ENCODE results near the gene KIAA1328. TPM values are rescaled to one million over a fixed set of nuclear protein-coding genes. Genes with fewer than 3 reads are reported as not detected.
"Not testable (repeated sequence)": the region's sequence is repeated elsewhere in the genome, so short reads cannot be mapped to it uniquely, and the experiment has no call there.

Gene KIAA1328
- total RNA-seq, 4 donors from 2014 or later, result 16.1 to 32.0 (median 20.1) TPM

DNA sequence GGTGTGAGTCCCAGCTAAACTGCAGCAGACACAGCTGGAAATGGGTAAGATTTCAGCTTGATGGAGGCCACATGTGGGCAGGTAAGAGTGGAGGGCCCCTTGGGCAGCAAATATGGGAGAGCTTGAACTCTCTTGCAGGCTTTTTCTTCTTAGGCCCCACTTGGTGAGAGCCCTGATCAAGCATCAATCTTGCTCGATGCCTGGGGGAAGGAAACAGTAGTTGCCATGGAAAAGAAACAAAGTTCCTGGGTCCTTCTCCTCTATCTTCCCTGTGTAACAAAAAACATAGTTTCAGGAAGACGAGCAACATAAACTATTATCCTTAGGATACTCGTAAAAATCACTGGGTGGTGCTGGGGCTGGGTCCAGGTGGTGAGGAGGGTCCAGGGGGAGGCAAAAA lies 42.9 kb downstream of the KIAA1328 start:
- 65 to 73% methylated on average over 3 of the region's 3 CpGs for WGBS, 2 donors
- no peak for DNase-seq (ENCODE audit: low spot score in 2 of 2)
- H3K4me3 ChIP-seq (ENCODE audit: low read depth, poor library complexity, severe bottlenecking), result no peak overlapping the region
- intact Hi-C loops (cut with DNase I; ENCODE audit: low total_unique reads), result no loop called here
- TF ChIP-seq POLR2A (IDR thresholded peaks at IDR 0.05), result no peak
- TF ChIP-seq, protein P1, sequence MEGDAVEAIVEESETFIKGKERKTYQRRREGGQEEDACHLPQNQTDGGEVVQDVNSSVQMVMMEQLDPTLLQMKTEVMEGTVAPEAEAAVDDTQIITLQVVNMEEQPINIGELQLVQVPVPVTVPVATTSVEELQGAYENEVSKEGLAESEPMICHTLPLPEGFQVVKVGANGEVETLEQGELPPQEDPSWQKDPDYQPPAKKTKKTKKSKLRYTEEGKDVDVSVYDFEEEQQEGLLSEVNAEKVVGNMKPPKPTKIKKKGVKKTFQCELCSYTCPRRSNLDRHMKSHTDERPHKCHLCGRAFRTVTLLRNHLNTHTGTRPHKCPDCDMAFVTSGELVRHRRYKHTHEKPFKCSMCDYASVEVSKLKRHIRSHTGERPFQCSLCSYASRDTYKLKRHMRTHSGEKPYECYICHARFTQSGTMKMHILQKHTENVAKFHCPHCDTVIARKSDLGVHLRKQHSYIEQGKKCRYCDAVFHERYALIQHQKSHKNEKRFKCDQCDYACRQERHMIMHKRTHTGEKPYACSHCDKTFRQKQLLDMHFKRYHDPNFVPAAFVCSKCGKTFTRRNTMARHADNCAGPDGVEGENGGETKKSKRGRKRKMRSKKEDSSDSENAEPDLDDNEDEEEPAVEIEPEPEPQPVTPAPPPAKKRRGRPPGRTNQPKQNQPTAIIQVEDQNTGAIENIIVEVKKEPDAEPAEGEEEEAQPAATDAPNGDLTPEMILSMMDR (IDR thresholded peaks at IDR 0.05), result no peak

DNA sequence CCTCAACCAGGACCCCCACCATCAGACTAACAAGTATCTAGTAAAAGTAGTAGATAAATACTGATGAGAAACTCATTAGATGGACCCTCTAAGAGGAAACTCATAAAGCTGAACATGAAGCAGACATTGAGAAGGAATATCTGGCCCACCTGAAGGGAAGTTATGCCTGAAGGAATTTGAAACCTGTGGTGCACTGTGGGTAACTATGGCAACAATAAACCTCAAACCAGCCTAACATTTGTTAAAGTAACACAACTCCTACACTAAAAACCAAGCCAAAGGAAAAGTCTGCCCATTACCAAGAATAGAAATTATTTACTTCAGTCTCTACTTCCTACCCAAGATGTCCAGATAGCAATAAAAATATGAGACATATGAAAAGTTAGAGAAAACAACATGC lies 43.4 kb downstream of the KIAA1328 start:
- TF ChIP-seq POLR2A (IDR thresholded peaks at IDR 0.05), result no peak
- TF ChIP-seq, protein P1 (IDR thresholded peaks at IDR 0.05), result no peak
- intact Hi-C loops (cut with DNase I; ENCODE audit: low total_unique reads), result no loop called here

DNA sequence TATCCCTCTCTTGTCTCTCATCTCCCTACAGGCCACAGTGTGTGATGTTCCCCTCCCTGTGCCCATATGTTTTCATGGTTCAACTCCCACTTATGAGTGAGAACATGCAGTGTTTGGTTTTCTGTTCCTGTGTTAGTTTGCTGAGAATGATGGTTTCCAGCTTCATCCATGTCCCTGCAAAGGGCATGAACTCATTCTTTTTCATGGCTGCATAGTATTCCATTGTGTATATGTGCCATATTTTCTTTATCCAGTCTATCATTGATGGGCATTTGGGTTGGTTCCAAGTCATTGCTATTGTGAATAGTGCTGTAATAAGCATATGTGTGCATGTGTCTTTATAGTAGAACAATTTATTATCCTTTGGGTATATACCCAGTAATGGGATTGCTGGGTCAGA lies 44.9 kb downstream of the KIAA1328 start:
- intact Hi-C loops (cut with DNase I; ENCODE audit: low total_unique reads); DNase-seq (ENCODE audit: low spot score in 2 of 2); H3K4me3 ChIP-seq (ENCODE audit: low read depth, poor library complexity, severe bottlenecking): not testable (repeated sequence)

More for the DNA sequence above, 43.4 kb downstream of the KIAA1328 start:
- no peak overlapping the region for H3K4me3 ChIP-seq (ENCODE audit: low read depth, poor library complexity, severe bottlenecking)
- DNase-seq (ENCODE audit: low spot score in 2 of 2), result no peak

DNA sequence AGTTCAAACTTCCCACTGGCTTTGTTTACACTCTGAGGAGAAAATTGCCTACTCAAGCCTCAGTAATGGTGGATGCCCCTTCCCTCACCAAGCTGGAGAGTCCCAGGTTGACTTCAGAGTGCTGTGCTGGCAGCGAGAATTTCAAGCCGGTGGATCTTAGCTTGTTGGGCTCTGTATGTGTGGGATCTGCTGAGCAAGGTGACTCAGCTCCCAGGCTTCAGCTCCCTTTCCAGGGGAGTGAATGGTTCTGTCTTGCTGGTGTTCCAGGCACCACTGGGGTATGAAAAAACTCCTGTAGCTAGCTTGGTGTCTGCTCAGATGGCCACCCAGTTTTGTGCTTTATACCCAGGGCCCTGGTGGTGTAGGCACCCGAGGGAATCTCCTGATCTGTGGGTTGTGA lies 50.9 kb downstream of the KIAA1328 start:
- intact Hi-C loops (cut with DNase I; ENCODE audit: low total_unique reads); DNase-seq (ENCODE audit: low spot score in 2 of 2); H3K4me3 ChIP-seq (ENCODE audit: low read depth, poor library complexity, severe bottlenecking): not testable (repeated sequence)
- WGBS, 2 donors, result 92 to 100% methylated on average over 1 to 3 of the region's 3 CpGs

DNA sequence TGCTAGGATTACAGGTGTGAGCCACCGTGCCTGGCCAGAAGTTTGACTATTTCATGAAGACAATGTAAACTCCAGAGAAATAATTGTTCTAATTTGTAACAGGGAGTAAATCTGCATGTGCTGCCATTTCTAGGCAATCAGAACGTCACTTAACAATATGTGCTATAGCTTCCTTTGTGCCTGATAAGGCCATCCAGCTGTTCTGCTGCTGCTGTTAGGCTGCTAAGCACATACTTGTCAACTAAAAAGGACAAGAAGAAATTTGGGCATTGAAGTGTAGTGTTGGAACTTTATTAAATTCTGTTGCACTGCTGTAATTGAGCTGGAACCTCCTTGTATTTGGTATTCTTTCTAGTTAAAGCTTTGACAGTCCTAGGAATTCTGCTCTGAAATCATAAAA lies 57.1 kb downstream of the KIAA1328 start:
- TF ChIP-seq, protein P1 (IDR thresholded peaks at IDR 0.05), result no peak
- TF ChIP-seq POLR2A (IDR thresholded peaks at IDR 0.05), result no peak
- H3K4me3 ChIP-seq (ENCODE audit: low read depth, poor library complexity, severe bottlenecking), result no peak overlapping the region
- WGBS, 2 donors, result 96 to 100% methylated on average over 2 of the region's 2 CpGs
- intact Hi-C loops (cut with DNase I; ENCODE audit: low total_unique reads), result no loop called here
- DNase-seq (ENCODE audit: low spot score in 2 of 2), result no peak

DNA sequence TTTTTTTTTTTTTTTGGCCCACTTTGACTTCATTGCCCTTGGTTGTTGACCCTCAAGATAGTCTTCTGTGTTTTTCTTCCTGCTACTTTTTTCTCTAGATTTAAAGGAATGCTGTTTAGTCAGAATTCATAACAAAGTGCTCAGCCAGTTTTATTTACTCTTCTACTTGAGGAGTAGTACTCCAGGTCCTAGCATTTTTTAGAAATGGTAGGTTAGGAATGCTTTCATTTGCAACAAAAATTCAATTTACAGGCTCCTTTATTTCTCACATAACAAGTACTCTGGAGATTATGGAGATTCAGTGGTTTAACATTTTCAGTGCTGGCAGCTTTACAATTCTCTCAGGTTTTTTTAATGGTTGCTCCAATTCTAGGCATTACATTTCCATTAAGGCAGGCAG lies 58.2 kb downstream of the KIAA1328 start:
- no peak for DNase-seq (ENCODE audit: low spot score in 2 of 2)
- H3K4me3 ChIP-seq (ENCODE audit: low read depth, poor library complexity, severe bottlenecking), result no peak overlapping the region
- TF ChIP-seq, protein P1 (IDR thresholded peaks at IDR 0.05), result no peak
- TF ChIP-seq POLR2A (IDR thresholded peaks at IDR 0.05), result no peak
- intact Hi-C loops (cut with DNase I; ENCODE audit: low total_unique reads), result no loop called here

DNA sequence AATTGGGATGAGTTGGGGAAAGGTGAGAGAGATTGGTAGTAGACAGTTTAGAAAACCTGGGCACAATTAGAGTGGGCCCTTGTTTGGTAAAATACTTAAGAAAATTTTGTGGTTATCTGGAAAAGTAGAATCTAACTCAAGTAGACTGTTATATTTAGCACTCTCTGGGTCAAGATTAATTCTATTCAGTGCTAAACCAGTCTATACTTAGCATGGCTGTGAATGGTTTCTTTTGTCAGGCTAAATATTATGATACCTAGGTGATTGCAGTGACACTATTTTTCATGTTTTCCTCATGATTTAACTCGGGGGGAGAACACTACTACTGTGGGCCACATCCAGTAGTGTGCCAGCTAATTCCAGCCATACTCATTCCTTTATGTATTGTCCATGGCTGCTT lies 58.9 kb downstream of the KIAA1328 start:
- DNase-seq (ENCODE audit: low spot score in 2 of 2), result no peak
- WGBS, 2 donors, result 64 to 66% methylated on average over 1 of the region's 1 CpG
- H3K4me3 ChIP-seq (ENCODE audit: low read depth, poor library complexity, severe bottlenecking), result no peak overlapping the region
- intact Hi-C loops (cut with DNase I; ENCODE audit: low total_unique reads), result no loop called here
- TF ChIP-seq, protein P1 (IDR thresholded peaks at IDR 0.05), result no peak
- no peak for TF ChIP-seq POLR2A (IDR thresholded peaks at IDR 0.05)

All from lower leg skin (tissue), 4 donors.